Stomach (tissue), 4 donors: ENCODE data around the gene KBTBD3.

ENCODE experiments used
- POLR2A ChIP-seq, 4 donors: fragments of 450-650 bp; IDR thresholded peaks; one replicate each; pipeline ENCODE4 v1.6.1; 2016; ENCODE audit warnings: antibody characterized with exemption in 4 of 4, control low read depth in 2 of 4, mild to moderate bottlenecking in 1 of 4, moderate library complexity in 1 of 4
- POLR2AphosphoS5 ChIP-seq, 3 donors: sonication (generic); formaldehyde crosslinking; IDR thresholded peaks; one replicate each; pipeline ENCODE4 v1.6.1; 2016; ENCODE audit warnings: antibody characterized with exemption in 3 of 3

DNA sequence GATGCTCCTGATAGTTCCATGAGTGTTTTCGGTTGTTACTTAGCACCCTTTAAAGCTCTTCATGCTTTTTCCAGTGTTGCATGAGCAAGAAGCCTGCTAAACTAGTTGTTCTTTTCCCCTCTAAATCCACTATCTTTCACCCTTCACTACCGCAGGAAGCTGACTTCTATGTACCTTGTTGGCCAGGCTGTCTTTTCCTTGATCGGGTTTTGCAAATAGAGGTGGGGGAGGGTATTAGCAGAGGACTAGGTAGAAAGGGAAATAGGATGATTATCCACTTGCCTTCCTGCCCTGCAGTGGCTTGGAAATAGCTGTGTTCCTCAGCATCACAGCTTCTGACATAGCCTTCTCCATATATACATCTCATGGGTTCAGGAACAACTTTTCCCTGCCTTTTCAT is 24.2 kb upstream of the KBTBD3 start:
- no peak for TF ChIP-seq POLR2A (IDR thresholded peaks at IDR 0.05)
- TF ChIP-seq POLR2AphosphoS5 (IDR thresholded peaks at IDR 0.05), result no peak
